Measurements from ENCODE around the gene HIPK2. TPM values are rescaled to one million over a fixed set of nuclear protein-coding genes. Genes with fewer than 3 reads are reported as not detected.

HIPK2 gene
- polyA plus RNA-seq, 1 donor (not counting 4 experiments of a cell fraction or from before 2014, with no cell fraction given): 5.8 TPM

DNA sequence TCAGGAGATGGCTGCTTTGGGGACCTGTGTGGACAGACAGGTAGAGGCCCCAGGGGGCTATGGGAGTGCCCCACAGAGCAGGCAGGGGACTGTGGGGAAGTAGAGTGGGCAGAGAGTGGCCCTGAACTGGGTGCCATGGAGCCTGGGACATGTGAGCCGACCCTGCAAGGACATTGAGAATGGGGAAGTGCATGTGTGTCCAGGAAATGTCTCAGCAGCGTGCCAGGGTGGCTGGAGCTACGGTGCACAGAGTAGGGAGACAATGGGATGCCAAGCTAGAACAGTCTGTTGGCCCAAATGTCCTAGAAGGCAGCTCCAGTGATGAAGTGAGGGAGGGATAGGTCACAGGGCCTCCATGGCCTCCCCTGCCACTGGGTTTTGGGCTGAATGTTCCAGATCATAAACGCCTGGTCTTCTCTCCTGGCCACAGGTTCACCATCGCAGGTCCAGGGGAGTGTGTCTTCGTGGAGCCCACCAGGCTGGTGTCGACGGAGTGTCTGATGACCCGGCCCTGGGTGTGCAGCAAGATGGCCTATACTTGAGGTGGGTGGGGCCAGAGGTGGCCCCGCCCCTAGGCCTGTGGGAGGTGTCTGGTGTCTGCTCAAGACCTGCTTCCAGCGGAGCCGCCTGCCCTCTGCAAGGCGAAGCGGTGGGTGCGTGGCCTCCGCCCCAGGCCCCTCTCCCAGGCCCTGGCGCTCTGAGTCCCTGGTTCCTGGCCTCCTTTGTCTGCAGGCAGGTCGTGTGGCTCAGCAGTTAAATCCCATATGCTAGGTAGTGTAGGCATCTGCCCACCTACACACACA is 233.8 kb downstream of the HIPK2 start:
- FAIRE-seq (no peak), DNase-seq (ENCODE audit: low read depth, low spot score) (no peak)
- Histone ChIP-seq H3K36me3 (ENCODE audit: control insufficient read depth in 2 of 2, extremely low read depth in 1 of 2, insufficient read depth in 2 of 2, low read length in 2 of 2) (no peaks in the 10 kb centered on the region), H3K4me1 (ENCODE audit: control insufficient read depth, extremely low read depth, insufficient read depth, low read length) (no peaks in the 10 kb centered on the region), H3K9me3 (ENCODE audit: control insufficient read depth, low read depth, low read length) (no peaks in the 10 kb centered on the region), H3K27ac (ENCODE audit: control insufficient read depth, insufficient read depth, low read length) (no peak overlapping the region), H4K20me1 (ENCODE audit: control insufficient read depth, extremely low read depth, insufficient read depth, low read length) (no peaks in the 10 kb centered on the region), H3K79me2 (ENCODE audit: control insufficient read depth, insufficient read depth, low read length) (no peaks in the 10 kb centered on the region), H3K27me3 (ENCODE audit: control insufficient read depth, extremely low read depth, insufficient read depth, low read length) (peaks cover 13% of the 10 kb centered on the region), H3K9ac (ENCODE audit: control insufficient read depth, extremely low read depth, insufficient read depth, low read length) (no peak overlapping the region), H3K4me2 (ENCODE audit: control insufficient read depth, extremely low read depth, insufficient read depth, low read depth, low read length) (no peak overlapping the region), H3K9me1 (ENCODE audit: control insufficient read depth, extremely low read depth, insufficient read depth, low read length) (no peaks in the 10 kb centered on the region), H3K4me3 (ENCODE audit: control insufficient read depth in 2 of 3, extremely low read depth in 1 of 3, insufficient read depth in 2 of 3, low read depth in 1 of 3, low read length in 3 of 3) (no peak overlapping the region), H2AFZ (ENCODE audit: control insufficient read depth, low read length) (no peak overlapping the region)
- TF ChIP-seq, protein P1, sequence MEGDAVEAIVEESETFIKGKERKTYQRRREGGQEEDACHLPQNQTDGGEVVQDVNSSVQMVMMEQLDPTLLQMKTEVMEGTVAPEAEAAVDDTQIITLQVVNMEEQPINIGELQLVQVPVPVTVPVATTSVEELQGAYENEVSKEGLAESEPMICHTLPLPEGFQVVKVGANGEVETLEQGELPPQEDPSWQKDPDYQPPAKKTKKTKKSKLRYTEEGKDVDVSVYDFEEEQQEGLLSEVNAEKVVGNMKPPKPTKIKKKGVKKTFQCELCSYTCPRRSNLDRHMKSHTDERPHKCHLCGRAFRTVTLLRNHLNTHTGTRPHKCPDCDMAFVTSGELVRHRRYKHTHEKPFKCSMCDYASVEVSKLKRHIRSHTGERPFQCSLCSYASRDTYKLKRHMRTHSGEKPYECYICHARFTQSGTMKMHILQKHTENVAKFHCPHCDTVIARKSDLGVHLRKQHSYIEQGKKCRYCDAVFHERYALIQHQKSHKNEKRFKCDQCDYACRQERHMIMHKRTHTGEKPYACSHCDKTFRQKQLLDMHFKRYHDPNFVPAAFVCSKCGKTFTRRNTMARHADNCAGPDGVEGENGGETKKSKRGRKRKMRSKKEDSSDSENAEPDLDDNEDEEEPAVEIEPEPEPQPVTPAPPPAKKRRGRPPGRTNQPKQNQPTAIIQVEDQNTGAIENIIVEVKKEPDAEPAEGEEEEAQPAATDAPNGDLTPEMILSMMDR (optimal IDR thresholded peaks at IDR 0.05 in 1 of 3, IDR thresholded peaks at IDR 0.05 in 1 of 3, conservative IDR thresholded peaks at IDR 0.05 in 1 of 3; ENCODE audit: extremely low read depth in 1 of 3, insufficient read depth in 2 of 3, low read length in 3 of 3): no peak
- TF ChIP-seq EZH2 (IDR thresholded peaks at IDR 0.05; ENCODE audit: low read length): no peak
- dilution Hi-C loops (cut with MboI; ENCODE audit: extremely low pct_ligation_motif_present, low sequenced_read_pairs): no loop called here

DNA sequence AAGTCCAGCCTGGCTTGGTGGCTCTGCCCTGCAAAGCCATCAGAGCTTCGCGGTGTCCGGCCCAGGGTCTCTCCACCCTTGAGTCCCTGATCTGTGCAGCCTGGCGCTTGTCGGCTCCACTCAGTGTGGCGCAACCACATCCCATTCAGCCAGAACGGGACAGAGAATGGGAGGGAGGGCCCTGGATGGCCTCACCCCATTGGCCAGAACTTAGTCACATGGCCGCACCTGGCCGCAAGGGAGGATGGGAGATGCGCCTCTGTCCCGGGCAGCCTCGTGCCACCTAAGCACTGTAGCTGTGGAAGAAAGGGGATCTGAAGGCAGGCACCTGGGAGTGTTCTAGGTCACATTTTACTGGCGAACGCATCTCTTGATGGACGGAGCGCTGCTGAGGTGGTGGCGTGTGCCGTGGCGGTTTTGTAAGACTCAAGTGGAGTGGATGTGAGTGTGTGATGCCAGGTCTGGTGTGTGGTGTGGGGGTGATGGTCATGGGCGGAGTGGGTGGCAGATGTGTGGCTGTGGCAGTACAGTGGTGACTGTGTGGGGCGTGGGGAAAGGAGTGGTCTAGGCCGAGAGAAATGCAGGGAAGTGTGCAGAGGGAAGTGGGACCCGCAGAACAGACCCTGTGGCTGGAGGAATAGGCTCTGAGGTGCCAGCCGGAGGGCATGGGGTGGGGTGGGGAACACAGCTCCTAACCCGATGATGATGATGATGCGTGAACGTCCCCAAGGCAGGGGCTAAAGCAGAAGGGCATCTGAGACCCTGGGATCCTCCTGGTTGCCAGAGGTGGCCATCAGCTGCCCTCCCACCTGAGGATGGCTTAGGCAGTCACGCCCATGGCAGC is 235.3 kb downstream of the HIPK2 start:
- no peak for DNase-seq (ENCODE audit: low read depth, low spot score)
- dilution Hi-C loops (cut with MboI; ENCODE audit: extremely low pct_ligation_motif_present, low sequenced_read_pairs): no loop called here
- no peaks in the 10 kb centered on the region for H3K9me3 ChIP-seq (ENCODE audit: control insufficient read depth, low read depth, low read length)

More for the DNA sequence above, 235.3 kb downstream of the HIPK2 start:
- Histone ChIP-seq H3K4me2 (ENCODE audit: control insufficient read depth, extremely low read depth, insufficient read depth, low read depth, low read length) (no peak overlapping the region), H3K4me1 (ENCODE audit: control insufficient read depth, extremely low read depth, insufficient read depth, low read length) (no peaks in the 10 kb centered on the region), H4K20me1 (ENCODE audit: control insufficient read depth, extremely low read depth, insufficient read depth, low read length) (no peaks in the 10 kb centered on the region), H3K9ac (ENCODE audit: control insufficient read depth, extremely low read depth, insufficient read depth, low read length) (no peak overlapping the region), H3K4me3 (ENCODE audit: control insufficient read depth in 2 of 3, extremely low read depth in 1 of 3, insufficient read depth in 2 of 3, low read depth in 1 of 3, low read length in 3 of 3) (no peak overlapping the region), H3K9me1 (ENCODE audit: control insufficient read depth, extremely low read depth, insufficient read depth, low read length) (no peaks in the 10 kb centered on the region), H3K79me2 (ENCODE audit: control insufficient read depth, insufficient read depth, low read length) (no peaks in the 10 kb centered on the region), H3K27ac (ENCODE audit: control insufficient read depth, insufficient read depth, low read length) (no peak overlapping the region), H2AFZ (ENCODE audit: control insufficient read depth, low read length) (no peak overlapping the region), H3K36me3 (ENCODE audit: control insufficient read depth in 2 of 2, extremely low read depth in 1 of 2, insufficient read depth in 2 of 2, low read length in 2 of 2) (no peaks in the 10 kb centered on the region), H3K27me3 (ENCODE audit: control insufficient read depth, extremely low read depth, insufficient read depth, low read length) (peaks cover 13% of the 10 kb centered on the region)
- FAIRE-seq: no peak
- TF ChIP-seq EZH2 (IDR thresholded peaks at IDR 0.05; ENCODE audit: low read length): no peak
- TF ChIP-seq, protein P1 (optimal IDR thresholded peaks at IDR 0.05 in 1 of 3, IDR thresholded peaks at IDR 0.05 in 1 of 3, conservative IDR thresholded peaks at IDR 0.05 in 1 of 3; ENCODE audit: extremely low read depth in 1 of 3, insufficient read depth in 2 of 3, low read length in 3 of 3): no peak
